ENCODE measurements around the gene AKR1A1.
"Not testable (repeated sequence)": the region's sequence is repeated elsewhere in the genome, so short reads cannot be mapped to it uniquely, and the experiment has no call there.

AKR1A1 gene

DNA sequence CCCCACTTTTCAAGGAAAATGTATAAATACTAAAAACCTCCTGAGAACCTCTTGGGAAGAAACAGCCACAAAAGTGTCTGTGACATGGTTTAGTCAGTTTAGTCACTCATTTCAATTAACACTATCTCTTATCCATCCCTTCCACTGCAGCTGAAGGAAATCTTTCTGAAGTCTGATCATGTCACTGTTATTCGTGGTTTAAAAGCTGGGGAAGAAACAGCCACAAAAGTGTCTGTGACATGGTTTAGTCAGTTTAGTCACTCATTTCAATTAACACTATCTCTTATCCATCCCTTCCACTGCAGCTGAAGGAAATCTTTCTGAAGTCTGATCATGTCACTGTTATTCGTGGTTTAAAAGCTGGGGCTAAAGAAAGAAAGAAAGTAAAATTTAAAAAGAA, 27.1 kb upstream of the AKR1A1 start:
- not testable (repeated sequence) for DNase-seq (ENCODE audit: low read depth)

GRCh38 chr1:45523975-45524374, 26.7 kb upstream of the AKR1A1 start:
- not testable (repeated sequence) for DNase-seq (ENCODE audit: low read depth)

- DNase-seq (ENCODE audit: low read depth): no peak
Observed at GRCh38 chr1:45526135-45526644, 24.4 kb upstream of the AKR1A1 start.

DNA sequence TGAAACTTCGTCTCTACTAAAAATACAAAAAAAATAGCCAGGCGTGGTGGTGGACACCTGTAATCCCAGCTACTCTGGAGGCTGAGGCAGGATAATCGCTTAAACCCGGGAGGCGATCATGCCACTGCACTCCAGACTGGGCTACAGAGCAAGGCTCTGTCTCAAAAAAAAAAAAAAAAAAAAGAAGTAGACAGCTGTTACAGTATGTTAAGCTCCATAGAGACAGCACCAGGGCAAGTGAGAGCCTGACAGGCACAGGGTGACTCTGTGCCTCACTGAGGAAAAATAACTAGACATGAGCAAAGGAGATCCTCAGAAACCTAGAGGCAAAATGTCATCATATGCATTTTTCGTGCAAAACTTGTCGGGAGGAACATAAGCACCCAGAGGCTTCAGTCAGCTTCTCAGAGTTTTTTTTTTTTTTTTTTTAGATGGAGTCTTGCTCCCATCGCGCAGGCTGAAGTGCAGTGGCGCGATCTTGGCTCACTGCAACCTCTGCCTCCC, 19.9 kb upstream of the AKR1A1 start:
- no peak for DNase-seq (ENCODE audit: low read depth)

DNA sequence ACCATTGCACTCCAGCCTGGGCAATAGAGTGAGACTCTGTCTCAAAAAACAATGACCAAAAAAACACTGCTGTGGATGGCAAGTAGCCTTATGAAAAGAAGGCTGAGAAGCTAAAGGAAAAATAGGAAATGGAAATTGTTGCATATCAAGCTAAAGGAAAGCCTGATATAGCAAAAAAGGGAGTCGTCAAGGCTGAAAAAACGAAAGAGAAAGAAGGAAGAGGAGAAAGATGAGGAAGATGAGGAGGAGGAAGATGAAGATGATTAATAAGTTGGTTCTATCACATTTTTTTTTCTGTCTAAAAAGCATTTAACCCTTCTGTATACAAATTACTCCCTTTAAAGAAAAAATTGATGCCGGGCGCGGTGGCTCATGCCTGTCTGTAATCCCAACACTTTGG, 18.8 kb upstream of the AKR1A1 start:
- no peak for DNase-seq (ENCODE audit: low read depth)

GRCh38 chr1:45535988-45536766, 14.4 kb upstream of the AKR1A1 start:
- DNase-seq (ENCODE audit: low read depth): no peak

DNA sequence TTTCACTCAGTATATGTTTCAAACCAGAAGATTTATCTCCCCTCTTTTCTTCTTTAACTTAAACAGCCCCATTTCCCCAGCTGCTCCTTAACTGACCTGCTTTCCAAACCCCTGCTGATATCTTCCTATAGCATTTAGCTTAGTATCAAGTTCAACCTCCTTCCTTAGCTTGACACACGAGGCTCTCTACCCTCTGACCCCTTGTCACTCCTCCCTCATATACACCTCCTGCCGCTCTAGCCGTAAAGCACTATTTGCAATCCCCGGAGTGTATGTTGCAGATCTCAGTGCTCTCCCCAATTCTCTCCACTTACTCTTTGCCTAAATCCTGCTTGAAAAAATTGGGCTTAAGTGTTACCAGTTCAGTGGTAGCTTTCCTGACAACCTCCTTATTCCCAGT, 13.7 kb upstream of the AKR1A1 start:
- no peak for DNase-seq (ENCODE audit: low read depth)

DNA sequence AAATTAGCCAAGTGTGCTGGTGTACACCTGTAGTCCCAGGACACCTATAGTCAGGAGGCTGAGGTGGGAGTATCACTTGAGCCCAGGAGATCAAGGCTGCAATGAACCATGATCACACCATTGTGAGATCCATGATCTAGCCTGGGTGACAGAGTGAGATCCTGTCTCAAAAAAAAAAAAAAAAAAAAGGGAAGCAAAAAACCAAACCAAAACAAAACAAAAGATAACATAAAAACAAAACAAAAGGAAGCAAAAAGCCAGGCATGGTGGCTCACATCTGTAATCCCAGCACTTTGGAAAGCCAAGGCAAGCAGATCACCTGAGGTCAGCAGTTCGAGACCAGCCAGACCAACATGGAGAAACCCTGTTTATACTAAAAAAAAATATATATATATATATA, 9.4 kb upstream of the AKR1A1 start:
- DNase-seq (ENCODE audit: low read depth): no peak

GRCh38 chr1:45542591-45542990, 8.0 kb upstream of the AKR1A1 start:
- DNase-seq (ENCODE audit: low read depth): no peak

- no peak for DNase-seq (ENCODE audit: low read depth)
Observed at GRCh38 chr1:45543581-45544417, 6.8 kb upstream of the AKR1A1 start.

GRCh38 chr1:45544530-45544929, 6.1 kb upstream of the AKR1A1 start:
- DNase-seq (ENCODE audit: low read depth): no peak

DNA sequence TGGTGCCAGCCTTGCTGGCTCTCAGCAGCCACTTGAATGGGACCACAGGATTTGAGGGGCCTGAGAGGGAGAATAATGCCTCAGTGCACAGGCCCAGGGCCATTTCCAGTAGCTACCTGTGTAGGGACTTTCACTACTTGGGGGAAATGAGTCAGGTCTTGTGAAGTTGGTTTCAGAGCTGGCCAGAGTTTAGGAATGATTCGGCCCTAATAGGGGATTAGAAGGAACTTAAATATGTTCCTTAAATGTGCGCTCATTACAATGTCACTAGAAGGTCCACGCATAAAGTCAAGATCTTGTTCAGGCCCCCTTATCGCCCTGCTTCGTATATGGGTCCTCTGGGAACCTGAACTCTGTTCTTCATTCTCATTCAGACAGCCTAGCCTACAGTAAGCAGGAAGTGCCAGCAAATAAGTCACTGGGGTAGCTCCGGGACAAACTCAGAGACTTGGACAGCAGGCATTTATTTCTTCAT, 5.6 kb upstream of the AKR1A1 start:
- no peak for DNase-seq (ENCODE audit: low read depth)

DNA sequence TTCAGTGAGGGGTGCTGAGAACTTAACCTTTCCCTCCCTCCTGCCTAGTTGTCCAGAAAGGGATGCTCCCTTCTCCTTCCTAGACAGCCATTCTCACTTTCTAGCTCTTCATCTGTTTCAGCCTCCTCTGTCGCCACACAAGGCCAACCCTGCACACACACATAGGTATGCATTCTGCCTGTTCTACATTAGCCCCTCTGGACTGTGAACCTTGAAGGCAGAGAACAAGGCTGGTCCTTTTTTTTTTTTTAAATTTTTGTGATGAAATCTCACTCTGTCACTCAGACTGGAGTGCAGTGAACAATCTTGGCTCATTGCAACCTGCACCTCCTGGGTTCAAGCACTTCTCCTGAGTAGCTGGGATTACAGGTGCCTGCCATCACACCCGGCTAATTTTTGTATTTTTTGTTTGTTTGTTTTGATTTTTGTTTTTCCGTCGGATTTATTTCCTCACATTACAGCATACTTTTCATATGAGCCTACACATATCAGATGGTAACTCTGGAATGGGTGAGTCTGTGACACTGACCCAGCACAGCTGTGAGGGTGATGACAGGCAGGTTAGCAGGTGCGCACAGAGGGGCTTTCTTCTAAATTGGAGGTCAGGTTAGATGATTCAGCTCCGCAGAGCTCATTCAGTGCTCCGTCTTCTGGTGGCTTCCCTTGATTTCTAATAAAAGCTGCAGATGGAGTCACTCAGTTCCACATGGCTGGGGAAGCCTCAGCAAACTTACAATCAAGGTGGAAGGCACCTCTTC, 4.9 kb upstream of the AKR1A1 start:
- no peak for DNase-seq (ENCODE audit: low read depth)

DNA sequence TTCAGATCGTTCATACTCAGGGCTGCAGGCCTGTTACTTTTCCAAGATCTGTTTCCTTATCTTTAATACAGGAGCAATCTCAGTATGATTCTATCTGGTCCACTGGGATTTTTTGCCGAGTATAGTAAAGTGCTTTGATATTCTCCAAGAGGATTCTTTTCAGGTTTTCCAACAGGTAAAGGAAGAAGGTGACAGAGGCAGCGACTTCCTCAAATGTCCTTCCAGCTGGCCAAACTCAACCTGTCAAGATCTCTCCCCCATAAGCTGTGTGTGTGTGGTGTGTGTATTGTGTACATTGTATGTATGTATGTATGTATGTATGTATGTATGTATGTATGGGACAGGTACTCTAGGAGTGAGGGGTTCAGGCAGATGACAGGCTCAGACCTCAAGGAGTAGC, 1.1 kb downstream of the AKR1A1 start:
- no peak for DNase-seq (ENCODE audit: low read depth)

GRCh38 chr1:45552331-45552730, 1.7 kb downstream of the AKR1A1 start:
- DNase-seq (ENCODE audit: low read depth): no peak

- DNase-seq (ENCODE audit: low read depth): no peak
Observed at GRCh38 chr1:45554198-45554597, 3.6 kb downstream of the AKR1A1 start.

GRCh38 chr1:45557422-45557944, 6.9 kb downstream of the AKR1A1 start:
- DNase-seq (ENCODE audit: low read depth): no peak

DNA sequence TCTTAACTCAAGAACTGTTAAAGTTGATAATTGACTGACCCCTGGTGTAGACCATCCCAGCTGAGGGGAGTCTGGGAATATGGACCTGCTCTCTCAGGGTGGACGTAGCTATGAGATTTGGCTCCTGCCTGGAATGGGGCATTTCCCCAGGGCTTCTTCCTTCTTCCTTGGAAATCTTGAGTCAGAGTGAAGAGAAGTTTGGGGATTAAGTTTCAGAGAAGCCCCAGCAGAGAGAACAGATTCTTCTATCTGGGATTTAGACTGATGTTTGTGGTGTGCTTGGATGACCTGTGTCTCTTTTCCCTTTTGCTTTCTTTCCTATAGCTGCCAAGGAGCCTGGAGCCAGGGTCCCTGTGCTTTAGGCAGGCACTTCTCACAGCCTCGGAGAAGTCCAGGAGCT, 13.2 kb downstream of the AKR1A1 start:
- DNase-seq (ENCODE audit: low read depth): no peak

DNA sequence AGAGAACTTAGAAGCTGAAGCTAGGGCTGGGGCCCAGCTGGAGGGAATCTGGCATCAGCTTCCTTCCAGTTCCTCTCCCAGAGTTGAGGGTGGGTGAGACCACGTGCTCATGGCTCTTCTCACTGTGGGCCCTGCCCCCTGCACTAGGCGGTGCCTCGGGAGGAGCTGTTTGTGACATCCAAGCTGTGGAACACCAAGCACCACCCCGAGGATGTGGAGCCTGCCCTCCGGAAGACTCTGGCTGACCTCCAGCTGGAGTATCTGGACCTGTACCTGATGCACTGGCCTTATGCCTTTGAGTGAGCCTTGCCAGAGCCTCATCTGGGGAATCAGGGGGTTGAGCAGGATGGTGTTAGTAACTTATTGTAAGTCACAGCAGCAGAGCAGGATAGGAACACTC, 16.1 kb downstream of the AKR1A1 start:
- no peak for DNase-seq (ENCODE audit: low read depth)

DNA sequence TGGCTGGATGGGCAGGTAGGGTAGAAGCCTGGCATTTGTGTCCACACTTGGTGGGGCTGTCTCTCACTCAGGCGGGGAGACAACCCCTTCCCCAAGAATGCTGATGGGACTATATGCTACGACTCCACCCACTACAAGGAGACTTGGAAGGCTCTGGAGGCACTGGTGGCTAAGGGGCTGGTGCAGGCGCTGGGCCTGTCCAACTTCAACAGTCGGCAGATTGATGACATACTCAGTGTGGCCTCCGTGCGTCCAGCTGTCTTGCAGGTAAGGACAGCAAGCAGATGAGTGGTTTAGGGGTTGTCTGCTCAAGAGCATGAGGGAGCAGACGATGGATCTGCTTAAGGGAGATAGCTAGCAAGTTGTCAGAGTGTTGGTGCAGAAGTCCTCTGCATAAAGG, 17.3 kb downstream of the AKR1A1 start:
- no peak for DNase-seq (ENCODE audit: low read depth)

DNA sequence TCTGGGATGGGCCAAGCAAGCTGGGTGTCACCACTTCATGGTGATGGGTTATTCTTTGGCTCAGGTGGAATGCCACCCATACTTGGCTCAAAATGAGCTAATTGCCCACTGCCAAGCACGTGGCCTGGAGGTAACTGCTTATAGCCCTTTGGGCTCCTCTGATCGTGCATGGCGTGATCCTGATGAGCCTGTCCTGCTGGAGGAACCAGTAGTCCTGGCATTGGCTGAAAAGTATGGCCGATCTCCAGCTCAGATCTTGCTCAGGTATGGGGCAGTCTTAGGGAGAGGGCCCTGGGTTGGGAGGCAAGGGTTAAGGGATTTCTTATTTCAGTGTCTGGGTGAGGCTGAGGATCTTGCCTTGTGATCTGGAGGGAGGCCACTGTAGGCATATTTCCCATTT, 17.8 kb downstream of the AKR1A1 start:
- no peak for DNase-seq (ENCODE audit: low read depth)

GRCh38 chr1:45569571-45569961, 18.9 kb downstream of the AKR1A1 start:
- DNase-seq (ENCODE audit: low read depth): no peak
